CD1c-positive myeloid dendritic cell (primary cell): ENCODE data around the gene TANGO2.

Source experiments
- DNase-seq: peaks from one replicate; pipeline ENCODE4 v3.0.0-alpha.2; 2016; ENCODE audit errors: extremely low spot score

TANGO2 gene

GRCh38 chr22:20107471-20107901 lies 86.6 kb downstream of the TANGO2 start:
- no peak for DNase-seq

- DNase-seq, result no peak
These were observed 87.2 kb downstream of the TANGO2 start for GRCh38 chr22:20107951-20108756.

DNA sequence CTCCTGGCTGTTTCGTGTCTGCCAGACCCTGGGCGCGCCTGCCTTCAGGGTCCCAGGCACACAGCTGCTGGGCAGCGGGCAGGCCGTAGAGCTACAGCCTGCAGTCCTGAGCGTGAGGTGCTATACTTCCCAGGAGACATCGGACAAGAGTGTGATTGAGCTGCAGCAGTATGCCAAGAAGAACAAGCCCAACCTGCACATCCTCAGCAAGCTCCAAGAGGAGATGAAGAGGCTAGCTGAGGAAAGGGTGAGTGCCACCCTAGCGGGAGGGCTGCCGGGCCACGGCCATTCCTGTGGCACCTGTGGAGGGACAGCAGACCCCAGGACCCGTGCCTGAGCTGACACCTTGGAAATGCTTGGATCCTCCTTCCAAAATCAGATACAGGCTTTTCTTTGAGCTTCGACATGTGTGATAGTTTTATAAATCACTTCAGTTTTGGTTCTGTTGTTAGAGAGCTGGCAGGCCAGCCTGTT lies 87.9 kb downstream of the TANGO2 start:
- no peak for DNase-seq

DNA sequence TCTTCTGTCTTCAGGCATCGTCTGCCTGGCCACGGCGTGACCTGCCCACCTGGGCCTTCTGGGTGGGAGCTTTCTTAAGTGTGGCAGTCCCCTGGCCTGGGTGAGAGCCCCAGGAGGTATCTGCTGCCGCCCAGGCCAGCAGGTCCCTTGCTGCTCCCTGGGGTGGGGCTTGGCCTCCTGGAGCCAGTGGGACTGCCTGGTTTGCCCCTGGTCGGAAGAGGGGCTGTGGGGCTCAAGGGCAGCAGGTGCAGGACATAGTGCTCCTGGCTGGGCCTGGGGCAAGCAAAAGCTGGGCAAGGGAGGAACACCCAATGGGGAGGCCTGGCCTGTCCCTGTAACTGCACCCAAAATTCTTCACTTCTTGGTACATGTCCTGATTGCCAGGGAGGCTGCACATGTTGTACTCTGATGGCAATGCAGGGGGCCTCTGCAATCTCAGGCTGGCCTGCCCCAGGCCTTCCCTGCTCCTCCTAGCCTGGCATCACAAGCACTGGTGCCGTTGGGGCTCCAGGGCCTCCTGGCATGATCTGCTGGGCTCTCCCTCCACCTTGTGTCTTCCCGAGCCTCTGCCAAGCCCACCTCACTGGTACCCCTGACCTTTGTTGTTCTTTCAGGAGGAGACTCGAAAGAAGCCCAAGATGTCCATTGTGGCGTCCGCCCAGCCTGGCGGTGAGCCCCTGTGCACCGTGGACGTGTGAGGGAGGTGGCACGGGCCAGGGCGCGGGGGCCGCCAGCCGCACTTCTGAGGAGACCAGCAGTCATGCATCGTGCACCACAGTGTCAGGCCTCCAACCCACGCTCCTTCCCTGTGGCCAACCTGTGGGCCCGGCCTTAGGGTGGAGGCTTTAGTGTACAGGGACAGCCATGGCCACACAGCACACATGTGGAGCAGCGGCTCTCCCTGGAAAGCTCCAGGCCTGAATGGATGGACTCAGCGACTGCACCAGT lies 88.8 kb downstream of the TANGO2 start:
- no peak for DNase-seq

DNA sequence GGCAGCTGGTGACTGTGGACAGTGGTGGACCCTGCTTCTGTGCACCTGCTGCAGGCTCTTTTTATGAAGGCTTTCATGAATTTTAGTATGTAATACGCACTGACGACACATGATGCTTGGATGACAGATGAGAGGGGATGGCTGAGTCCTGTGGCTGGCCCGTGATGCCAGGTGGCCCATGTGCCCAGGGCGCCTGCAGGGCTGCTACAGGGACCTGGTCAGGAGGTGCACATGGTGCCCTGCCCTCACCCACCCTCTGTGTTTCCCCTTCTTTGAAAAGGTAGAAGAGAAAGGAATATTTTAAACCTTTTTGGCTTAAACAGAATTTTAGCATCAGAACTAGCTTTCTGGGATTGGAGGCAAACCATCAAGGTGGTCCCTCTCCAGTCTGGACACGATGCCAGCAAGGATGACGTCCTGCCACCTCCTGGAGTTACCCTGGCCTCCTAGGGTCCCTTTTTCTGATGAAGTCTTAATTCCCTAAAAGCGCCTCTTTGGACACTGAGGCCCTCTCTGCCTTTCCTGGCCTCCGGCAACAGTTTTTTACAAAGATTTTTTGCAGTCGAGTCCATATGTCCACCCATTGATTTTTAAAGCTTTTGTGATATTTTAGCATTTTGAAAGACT lies 89.6 kb downstream of the TANGO2 start:
- no peak for DNase-seq

- DNase-seq, result peak; percentile 16
These were observed 90.3 kb downstream of the TANGO2 start for GRCh38 chr22:20111045-20111688.

GRCh38 chr22:20111689-20112622 lies 91.0 kb downstream of the TANGO2 start:
- no peak for DNase-seq

- DNase-seq, result no peak
These were observed 92.0 kb downstream of the TANGO2 start for GRCh38 chr22:20112623-20113511.

DNA sequence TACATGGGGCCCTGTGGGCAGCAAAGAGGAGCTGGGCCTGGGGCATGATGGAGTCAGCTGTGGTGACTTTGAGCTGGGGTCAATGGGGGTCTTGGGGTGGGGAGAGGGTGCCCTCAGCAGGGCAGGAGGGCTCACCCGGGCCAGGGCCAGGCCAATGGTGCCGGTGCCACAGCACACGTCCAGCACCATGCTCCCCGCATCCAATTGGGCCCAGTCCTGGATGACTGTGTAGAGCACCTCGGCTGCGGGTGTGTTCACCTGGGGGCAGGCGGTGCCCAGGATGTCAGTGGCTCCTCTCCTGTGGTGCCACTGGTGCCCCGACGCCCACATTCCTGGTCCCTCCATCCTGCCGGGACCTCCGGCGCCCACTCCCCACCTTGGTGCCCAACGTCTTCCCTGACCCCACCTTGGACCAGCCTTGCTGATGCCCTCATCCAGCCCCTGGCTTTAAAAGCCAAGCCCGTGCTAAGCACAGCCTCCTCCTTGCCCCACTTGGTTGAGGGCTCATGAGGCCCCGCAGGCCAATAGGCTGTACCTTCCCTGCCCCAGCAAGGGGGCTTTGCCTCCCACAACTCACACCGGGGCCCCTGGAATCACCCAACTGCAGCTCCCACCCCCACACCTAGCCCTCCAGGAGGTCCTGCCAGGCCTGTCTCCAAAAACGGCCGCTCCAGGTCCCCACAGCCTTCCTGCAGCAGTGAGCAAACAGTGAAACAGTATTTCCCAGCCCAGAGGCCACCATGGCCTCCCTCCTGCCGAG lies 92.8 kb downstream of the TANGO2 start:
- DNase-seq, result no peak

DNA sequence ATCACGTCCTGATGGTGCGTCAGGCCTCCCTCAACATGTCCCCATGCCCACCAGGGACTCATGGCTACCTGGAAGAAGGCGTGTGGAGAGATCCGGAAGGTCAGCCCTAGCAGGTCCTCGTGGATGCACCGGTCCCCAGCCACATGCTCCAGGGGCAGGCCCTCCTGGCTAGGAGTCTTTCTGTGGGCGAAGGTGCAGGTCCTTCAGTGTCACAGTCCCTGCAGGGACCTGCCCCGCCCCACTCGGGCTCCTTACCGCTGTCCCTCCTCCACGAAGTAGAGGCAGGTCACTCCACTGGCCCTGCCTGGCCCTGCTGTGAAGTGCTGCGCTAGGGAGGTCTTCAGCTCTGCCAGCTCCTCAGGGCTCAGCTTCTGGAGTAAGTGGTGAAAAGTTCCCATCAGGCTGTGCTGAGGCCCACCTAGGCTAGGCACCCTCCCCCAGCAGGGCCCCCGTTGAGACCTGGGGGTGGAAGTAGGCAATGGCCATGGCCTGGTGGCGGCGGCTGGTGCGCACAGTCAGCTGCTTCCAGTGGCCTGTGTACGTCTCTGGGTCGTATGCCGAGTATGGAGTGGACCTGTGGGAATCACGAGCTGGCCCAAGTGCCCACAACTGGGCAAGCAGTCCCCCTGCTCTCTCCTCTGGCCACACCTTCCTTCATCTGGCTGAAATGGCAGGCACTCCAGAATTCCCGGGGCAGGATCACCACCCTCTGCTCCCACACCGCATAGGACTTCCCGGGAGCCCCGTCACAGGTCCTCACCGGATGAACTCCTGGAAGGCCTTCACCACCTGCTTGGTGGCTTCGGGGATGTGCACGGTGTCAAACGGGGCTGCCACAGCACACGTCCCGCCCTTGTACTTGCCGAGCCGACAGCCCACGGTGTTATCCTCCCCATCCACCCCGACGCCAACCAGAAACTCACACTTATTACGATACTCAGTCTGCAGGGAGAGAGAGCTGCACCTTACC lies 93.9 kb downstream of the TANGO2 start:
- DNase-seq, result no peak

DNA sequence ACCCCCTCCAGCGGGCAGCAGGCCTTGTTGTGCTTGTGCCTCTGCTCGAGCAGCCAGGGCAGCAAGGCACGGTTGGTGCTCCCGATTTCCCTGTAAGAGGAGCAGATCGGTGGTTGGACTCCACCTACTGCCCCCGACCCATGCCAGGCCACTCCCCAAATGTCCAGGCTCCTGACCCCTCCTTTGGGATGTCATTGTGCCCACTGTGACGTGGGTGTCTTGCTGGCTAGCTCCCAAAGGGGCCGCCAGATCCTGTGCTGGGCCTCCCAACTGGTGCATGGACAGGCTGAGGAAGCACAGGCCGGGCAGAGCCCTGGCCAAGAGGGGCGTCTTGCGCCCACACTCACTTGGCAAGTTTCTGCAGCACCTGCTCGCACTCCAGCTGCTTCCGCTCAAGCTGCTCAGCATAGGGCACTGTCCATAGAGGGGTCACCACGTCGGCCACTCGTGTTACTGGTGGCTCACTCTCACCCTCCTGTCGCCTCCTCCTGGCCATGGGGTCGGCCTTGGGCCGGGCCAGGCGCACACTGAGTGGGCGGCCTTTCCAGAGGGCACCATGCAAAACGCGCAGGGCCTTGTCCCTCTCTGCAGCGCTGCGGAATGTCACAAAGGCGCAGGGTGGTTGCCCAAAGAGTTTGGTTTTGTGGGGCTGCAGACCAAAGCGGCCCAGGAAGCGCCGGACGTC lies 94.9 kb downstream of the TANGO2 start, which contains the start of gene RANBP1:
Gene RANBP1 (plus strand): TSS at position 414 of the 685 bp plus-strand sequence. CDS start 81 bp downstream, at position 495.
- DNase-seq, result no peak

DNA sequence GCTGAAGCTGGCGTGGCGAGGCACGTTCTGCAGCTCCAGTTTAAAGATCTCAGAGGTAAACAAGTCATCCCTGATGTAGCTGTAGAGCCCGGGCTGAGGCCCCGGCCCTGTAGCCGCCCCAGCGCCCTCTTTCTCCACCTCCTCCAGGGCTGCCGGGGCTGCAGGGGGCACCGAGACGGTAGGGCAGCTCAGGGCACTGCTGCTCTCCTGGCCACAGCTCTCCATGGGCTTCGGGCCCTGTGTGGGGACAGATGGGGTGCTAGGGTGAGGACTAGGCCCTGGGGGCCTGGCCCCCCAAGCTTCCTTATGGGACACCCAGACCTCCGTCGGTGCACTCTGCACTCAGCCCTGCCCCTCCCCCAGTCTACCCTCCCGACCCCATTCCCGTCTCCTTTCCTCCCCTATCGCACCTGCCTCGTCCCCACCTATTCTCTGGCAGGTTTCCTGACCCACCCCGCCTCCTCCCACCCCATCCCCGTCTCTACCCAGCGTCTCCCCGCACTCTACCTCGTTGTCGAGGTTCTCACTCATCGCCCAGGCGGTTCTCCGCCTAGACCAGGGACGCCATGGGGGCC lies 95.6 kb downstream of the TANGO2 start:
- DNase-seq, result no peak
